Measurements from ENCODE around the gene PDLIM3. TPM values are rescaled to one million over a fixed set of nuclear protein-coding genes. Genes with fewer than 3 reads are reported as not detected.

The PDLIM3 gene
- polyA plus RNA-seq, 3 donors, result not detected

DNA sequence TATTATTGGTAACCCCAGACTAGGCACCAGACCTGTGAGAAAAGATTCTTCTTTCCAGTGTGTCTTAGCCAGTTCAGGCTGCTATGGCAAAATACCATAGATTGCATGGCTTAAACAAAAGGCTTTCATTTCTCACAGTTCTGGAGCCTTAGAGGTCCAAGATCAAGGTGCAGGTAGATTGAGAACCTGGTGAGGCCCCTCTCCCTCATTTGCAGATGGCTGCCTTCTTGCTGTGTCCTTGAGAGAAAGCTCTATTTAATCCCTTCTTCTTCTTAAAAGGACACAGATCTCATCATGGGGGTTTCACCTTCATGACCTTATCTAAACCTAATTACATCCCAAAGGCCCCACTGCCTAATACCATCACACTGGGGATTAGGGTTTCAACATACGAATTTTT, 3.5 kb upstream of the PDLIM3 start:
- Histone ChIP-seq H3K27ac (ENCODE audit: low read depth in 1 of 2, low read length in 2 of 2) (no peak overlapping the region), H3K9ac (ENCODE audit: insufficient read depth, low read length, poor library complexity, severe bottlenecking) (no peak overlapping the region), H3K4me1 (ENCODE audit: control insufficient read depth in 1 of 2, insufficient read depth in 2 of 2, low read length in 2 of 2) (no peaks in the 10 kb centered on the region), H3K27me3 (ENCODE audit: control insufficient read depth in 2 of 2, insufficient read depth in 2 of 2, low read length in 2 of 2) (peaks cover 46 to 65% of the 10 kb centered on the region in 2 donors), H2AFZ (ENCODE audit: insufficient read depth, low read depth, low read length, poor library complexity, severe bottlenecking) (no peak overlapping the region), H3K4me3 (replicated peaks in 1 of 3; ENCODE audit: low read depth in 2 of 3, low read length in 3 of 3) (no peak overlapping the region), H3K4me2 (replicated peaks; ENCODE audit: extremely low read depth, low read length, poor library complexity, severe bottlenecking) (no peak overlapping the region), H3K9me3 (replicated peaks in 1 of 2; ENCODE audit: control insufficient read depth in 1 of 2, insufficient read depth in 1 of 2, low read length in 2 of 2) (no peaks in the 10 kb centered on the region), H3K79me2 (ENCODE audit: insufficient read depth, low read length) (no peaks in the 10 kb centered on the region), H4K20me1 (ENCODE audit: insufficient read depth, low read length) (no peaks in the 10 kb centered on the region), H3K36me3 (replicated peaks in 1 of 2; ENCODE audit: control insufficient read depth in 1 of 2, insufficient read depth in 2 of 2, low read length in 2 of 2) (no peaks in the 10 kb centered on the region)
- Mint-ChIP-seq H3K27ac (no peak overlapping the region), H3K27me3 (ENCODE audit: low read depth in 3 of 3) (peaks cover 25 to 32% (median 32%) of the 10 kb centered on the region in 3 donors), H3K36me3 (no peaks in the 10 kb centered on the region), H3K4me1 (no peaks in the 10 kb centered on the region), H3K4me3 (no peak overlapping the region), H3K9me3 (peaks cover 0 to 4% (median 0%) of the 10 kb centered on the region in 7 donors)
- DNase-seq, result no peak
- intact Hi-C loops (cut with micrococcal nuclease), result no loop called here
- no CpG with 5 or more reads among the region's 1 CpG for WGBS (ENCODE audit: insufficient coverage)
- TF ChIP-seq, protein P1, sequence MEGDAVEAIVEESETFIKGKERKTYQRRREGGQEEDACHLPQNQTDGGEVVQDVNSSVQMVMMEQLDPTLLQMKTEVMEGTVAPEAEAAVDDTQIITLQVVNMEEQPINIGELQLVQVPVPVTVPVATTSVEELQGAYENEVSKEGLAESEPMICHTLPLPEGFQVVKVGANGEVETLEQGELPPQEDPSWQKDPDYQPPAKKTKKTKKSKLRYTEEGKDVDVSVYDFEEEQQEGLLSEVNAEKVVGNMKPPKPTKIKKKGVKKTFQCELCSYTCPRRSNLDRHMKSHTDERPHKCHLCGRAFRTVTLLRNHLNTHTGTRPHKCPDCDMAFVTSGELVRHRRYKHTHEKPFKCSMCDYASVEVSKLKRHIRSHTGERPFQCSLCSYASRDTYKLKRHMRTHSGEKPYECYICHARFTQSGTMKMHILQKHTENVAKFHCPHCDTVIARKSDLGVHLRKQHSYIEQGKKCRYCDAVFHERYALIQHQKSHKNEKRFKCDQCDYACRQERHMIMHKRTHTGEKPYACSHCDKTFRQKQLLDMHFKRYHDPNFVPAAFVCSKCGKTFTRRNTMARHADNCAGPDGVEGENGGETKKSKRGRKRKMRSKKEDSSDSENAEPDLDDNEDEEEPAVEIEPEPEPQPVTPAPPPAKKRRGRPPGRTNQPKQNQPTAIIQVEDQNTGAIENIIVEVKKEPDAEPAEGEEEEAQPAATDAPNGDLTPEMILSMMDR (IDR thresholded peaks at IDR 0.05), result no peak

DNA sequence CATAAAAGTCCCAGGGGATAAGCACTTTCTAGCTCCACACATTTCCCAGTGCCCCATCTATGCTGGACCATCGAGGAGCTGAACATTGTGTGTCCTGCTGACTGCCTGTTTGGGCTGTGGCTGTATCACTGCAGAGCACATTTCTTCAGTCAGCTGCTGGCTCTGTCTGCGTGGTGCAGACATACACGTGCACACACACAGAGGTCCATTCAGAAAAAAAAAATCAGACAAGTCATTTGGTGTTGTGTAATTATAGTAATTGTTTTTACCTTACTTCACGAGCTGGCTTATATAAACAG, 1.1 kb upstream of the PDLIM3 start:
- H3K4me1 ChIP-seq (ENCODE audit: control insufficient read depth in 1 of 2, insufficient read depth in 2 of 2, low read length in 2 of 2), result no peaks in the 10 kb centered on the region
- no peak overlapping the region for H2AFZ ChIP-seq (ENCODE audit: insufficient read depth, low read depth, low read length, poor library complexity, severe bottlenecking)
- Mint-ChIP-seq H3K4me1 (no peaks in the 10 kb centered on the region), H3K27me3 (ENCODE audit: low read depth in 3 of 3) (peaks cover 31 to 34% (median 33%) of the 10 kb centered on the region in 3 donors), H3K36me3 (no peaks in the 10 kb centered on the region), H3K9me3 (peaks cover 0 to 4% (median 0%) of the 10 kb centered on the region in 7 donors), H3K4me3 (peak overlapping the region in 1 of 2 donors; percentile 76), H3K27ac (no peak overlapping the region)
- no peak overlapping the region for H3K4me3 ChIP-seq (replicated peaks in 1 of 3; ENCODE audit: low read depth in 2 of 3, low read length in 3 of 3)
- H3K9ac ChIP-seq (ENCODE audit: insufficient read depth, low read length, poor library complexity, severe bottlenecking), result no peak overlapping the region
- H3K9me3 ChIP-seq (replicated peaks in 1 of 2; ENCODE audit: control insufficient read depth in 1 of 2, insufficient read depth in 1 of 2, low read length in 2 of 2), result no peaks in the 10 kb centered on the region
- peaks cover 58 to 75% of the 10 kb centered on the region in 2 donors for H3K27me3 ChIP-seq (ENCODE audit: control insufficient read depth in 2 of 2, insufficient read depth in 2 of 2, low read length in 2 of 2)
- no peak overlapping the region for H3K27ac ChIP-seq (ENCODE audit: low read depth in 1 of 2, low read length in 2 of 2)
- DNase-seq, result no peak
- 56% methylated on average over 1 of the region's 4 CpGs for WGBS (ENCODE audit: insufficient coverage)
- H3K36me3 ChIP-seq (replicated peaks in 1 of 2; ENCODE audit: control insufficient read depth in 1 of 2, insufficient read depth in 2 of 2, low read length in 2 of 2), result no peaks in the 10 kb centered on the region
- TF ChIP-seq, protein P1 (IDR thresholded peaks at IDR 0.05), result no peak
- no peaks in the 10 kb centered on the region for H4K20me1 ChIP-seq (ENCODE audit: insufficient read depth, low read length)
- H3K4me2 ChIP-seq (replicated peaks; ENCODE audit: extremely low read depth, low read length, poor library complexity, severe bottlenecking), result no peak overlapping the region
- H3K79me2 ChIP-seq (ENCODE audit: insufficient read depth, low read length), result no peaks in the 10 kb centered on the region
- intact Hi-C loops (cut with micrococcal nuclease), result no loop called here

Data from CD14-positive monocyte (primary cell).